ENCODE data around the gene FLOT1. TPM values are rescaled to one million over a fixed set of nuclear protein-coding genes. Genes with fewer than 3 reads are reported as not detected.

The FLOT1 gene
- total and polyA plus RNA-seq, 2 of the 13 experiments (the other 11 are each of a cell fraction or from before 2014, with no cell fraction given), result 82.3 to 130 TPM

DNA sequence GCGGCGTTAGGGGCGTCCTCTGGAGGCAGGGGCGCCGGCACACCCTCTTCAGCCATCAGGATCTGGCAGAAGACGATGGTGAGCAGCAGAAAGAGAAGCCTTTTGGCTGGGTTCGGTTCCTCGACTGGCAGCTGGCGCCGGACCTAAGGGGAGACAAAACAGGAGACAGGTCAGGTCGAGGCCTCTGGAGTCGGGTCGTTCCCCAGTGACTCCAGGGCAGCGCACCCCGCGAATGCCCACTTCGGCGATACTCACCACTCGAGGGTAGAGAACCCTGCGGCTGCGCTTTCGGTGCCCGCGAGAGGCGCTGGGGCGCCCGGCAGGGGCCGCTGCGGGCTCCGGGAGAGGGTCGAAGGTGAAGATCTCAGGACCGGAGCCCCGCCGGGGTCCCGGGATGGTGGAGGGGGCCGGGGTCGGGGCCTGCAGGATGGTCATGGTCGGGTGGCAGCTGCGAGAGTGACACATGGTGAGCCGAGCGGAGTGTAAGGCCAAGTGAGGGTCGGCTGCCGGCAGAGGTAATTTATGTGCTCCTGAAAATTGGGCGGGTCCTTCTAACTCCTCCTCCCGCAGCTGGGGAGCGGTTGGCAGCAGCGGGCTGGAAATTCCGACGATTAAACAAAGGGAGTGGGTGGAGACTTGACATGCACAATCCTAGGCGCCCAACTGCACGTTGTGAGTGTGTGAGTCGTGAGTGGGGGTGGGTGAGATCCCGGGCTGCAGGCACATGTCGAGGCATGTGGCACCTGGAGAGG, 1.7 kb upstream of the FLOT1 start, which contains the start of gene IER3 (continued):
- peak; percentile 66; the same call in 1 of the 2 replicates for TF ChIP-seq MIER2 (CRISPR knock-in tag; IDR thresholded peaks at IDR 0.05)
- TF ChIP-seq, protein P1, sequence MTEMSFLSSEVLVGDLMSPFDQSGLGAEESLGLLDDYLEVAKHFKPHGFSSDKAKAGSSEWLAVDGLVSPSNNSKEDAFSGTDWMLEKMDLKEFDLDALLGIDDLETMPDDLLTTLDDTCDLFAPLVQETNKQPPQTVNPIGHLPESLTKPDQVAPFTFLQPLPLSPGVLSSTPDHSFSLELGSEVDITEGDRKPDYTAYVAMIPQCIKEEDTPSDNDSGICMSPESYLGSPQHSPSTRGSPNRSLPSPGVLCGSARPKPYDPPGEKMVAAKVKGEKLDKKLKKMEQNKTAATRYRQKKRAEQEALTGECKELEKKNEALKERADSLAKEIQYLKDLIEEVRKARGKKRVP (CRISPR knock-in tag; IDR thresholded peaks at IDR 0.05), result peak in 1 of 2 experiments; percentile 81; a peak in 2 of 4 replicates
- no peak for TF ChIP-seq ZNF577 (CRISPR knock-in tag; IDR thresholded peaks at IDR 0.05; ENCODE audit: borderline replicate concordance, low read depth)
- TF ChIP-seq, protein P2, sequence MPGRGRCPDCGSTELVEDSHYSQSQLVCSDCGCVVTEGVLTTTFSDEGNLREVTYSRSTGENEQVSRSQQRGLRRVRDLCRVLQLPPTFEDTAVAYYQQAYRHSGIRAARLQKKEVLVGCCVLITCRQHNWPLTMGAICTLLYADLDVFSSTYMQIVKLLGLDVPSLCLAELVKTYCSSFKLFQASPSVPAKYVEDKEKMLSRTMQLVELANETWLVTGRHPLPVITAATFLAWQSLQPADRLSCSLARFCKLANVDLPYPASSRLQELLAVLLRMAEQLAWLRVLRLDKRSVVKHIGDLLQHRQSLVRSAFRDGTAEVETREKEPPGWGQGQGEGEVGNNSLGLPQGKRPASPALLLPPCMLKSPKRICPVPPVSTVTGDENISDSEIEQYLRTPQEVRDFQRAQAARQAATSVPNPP (CRISPR knock-in tag; IDR thresholded peaks at IDR 0.05), result peak; percentile 88; the same call in 1 of the 2 replicates
- peak; percentile 13; the same call in 1 of the 2 replicates for TF ChIP-seq SMC3 (IDR thresholded peaks at IDR 0.05; ENCODE audit: low read length)
- no peak for TF ChIP-seq ZNF33A (CRISPR knock-in tag; IDR thresholded peaks at IDR 0.05; ENCODE audit: borderline replicate concordance)
- TF ChIP-seq FLYWCH1 (CRISPR knock-in tag; IDR thresholded peaks at IDR 0.05), result no peak; the same call in 1 of the 2 replicates
- TF ChIP-seq ZEB1 (IDR thresholded peaks at IDR 0.05; ENCODE audit: insufficient replicate concordance, low read depth), result peak; percentile 53
- TF ChIP-seq, protein P3, sequence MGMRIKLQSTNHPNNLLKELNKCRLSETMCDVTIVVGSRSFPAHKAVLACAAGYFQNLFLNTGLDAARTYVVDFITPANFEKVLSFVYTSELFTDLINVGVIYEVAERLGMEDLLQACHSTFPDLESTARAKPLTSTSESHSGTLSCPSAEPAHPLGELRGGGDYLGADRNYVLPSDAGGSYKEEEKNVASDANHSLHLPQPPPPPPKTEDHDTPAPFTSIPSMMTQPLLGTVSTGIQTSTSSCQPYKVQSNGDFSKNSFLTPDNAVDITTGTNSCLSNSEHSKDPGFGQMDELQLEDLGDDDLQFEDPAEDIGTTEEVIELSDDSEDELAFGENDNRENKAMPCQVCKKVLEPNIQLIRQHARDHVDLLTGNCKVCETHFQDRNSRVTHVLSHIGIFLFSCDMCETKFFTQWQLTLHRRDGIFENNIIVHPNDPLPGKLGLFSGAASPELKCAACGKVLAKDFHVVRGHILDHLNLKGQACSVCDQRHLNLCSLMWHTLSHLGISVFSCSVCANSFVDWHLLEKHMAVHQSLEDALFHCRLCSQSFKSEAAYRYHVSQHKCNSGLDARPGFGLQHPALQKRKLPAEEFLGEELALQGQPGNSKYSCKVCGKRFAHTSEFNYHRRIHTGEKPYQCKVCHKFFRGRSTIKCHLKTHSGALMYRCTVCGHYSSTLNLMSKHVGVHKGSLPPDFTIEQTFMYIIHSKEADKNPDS (CRISPR knock-in tag; IDR thresholded peaks at IDR 0.05), result 0 out of 2 replicates have a peak, but pooled peaks have one; percentile 52
- TF ChIP-seq MBNL3 (CRISPR knock-in tag; conservative IDR thresholded peaks at IDR 0.05), result no peak
- TF ChIP-seq ZNF24 (IDR thresholded peaks at IDR 0.05), result no peak
- TF ChIP-seq IRX3 (CRISPR knock-in tag; IDR thresholded peaks at IDR 0.05; ENCODE audit: borderline replicate concordance, low read depth), result no peak
- TF ChIP-seq ZNF678 (CRISPR knock-in tag; IDR thresholded peaks at IDR 0.05), result no peak
- peak; percentile 73 for TF ChIP-seq GABPB1 (CRISPR knock-in tag; IDR thresholded peaks at IDR 0.05)
- TF ChIP-seq RBM39 (IDR thresholded peaks at IDR 0.05; ENCODE audit: low read depth, low read length, poor library complexity, severe bottlenecking), result peak; percentile 91
- no peak for TF ChIP-seq EZH2 (conservative IDR thresholded peaks at IDR 0.05; ENCODE audit: low read depth, low read length)
- no peak for TF ChIP-seq CC2D1A (CRISPR knock-in tag; IDR thresholded peaks at IDR 0.05)
- TF ChIP-seq ZMYM3 (CRISPR knock-in tag; IDR thresholded peaks at IDR 0.05), result no peak
- TF ChIP-seq RXRA (CRISPR knock-in tag; IDR thresholded peaks at IDR 0.05), result peak; percentile 81
- TF ChIP-seq POLR2A (IDR thresholded peaks at IDR 0.05; ENCODE audit: insufficient read depth in 1 of 2, low read depth in 2 of 2, low read length in 2 of 2), result peak in 1 of 2 experiments; percentile 100; a peak in 2 of 4 replicates
- TF ChIP-seq, protein P4, sequence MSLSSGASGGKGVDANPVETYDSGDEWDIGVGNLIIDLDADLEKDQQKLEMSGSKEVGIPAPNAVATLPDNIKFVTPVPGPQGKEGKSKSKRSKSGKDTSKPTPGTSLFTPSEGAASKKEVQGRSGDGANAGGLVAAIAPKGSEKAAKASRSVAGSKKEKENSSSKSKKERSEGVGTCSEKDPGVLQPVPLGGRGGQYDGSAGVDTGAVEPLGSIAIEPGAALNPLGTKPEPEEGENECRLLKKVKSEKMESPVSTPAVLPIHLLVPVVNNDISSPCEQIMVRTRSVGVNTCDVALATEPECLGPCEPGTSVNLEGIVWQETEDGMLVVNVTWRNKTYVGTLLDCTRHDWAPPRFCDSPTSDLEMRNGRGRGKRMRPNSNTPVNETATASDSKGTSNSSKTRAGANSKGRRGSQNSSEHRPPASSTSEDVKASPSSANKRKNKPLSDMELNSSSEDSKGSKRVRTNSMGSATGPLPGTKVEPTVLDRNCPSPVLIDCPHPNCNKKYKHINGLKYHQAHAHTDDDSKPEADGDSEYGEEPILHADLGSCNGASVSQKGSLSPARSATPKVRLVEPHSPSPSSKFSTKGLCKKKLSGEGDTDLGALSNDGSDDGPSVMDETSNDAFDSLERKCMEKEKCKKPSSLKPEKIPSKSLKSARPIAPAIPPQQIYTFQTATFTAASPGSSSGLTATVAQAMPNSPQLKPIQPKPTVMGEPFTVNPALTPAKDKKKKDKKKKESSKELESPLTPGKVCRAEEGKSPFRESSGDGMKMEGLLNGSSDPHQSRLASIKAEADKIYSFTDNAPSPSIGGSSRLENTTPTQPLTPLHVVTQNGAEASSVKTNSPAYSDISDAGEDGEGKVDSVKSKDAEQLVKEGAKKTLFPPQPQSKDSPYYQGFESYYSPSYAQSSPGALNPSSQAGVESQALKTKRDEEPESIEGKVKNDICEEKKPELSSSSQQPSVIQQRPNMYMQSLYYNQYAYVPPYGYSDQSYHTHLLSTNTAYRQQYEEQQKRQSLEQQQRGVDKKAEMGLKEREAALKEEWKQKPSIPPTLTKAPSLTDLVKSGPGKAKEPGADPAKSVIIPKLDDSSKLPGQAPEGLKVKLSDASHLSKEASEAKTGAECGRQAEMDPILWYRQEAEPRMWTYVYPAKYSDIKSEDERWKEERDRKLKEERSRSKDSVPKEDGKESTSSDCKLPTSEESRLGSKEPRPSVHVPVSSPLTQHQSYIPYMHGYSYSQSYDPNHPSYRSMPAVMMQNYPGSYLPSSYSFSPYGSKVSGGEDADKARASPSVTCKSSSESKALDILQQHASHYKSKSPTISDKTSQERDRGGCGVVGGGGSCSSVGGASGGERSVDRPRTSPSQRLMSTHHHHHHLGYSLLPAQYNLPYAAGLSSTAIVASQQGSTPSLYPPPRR (CRISPR knock-in tag; IDR thresholded peaks at IDR 0.05; ENCODE audit: borderline replicate concordance), result peak; percentile 73
